Activated CD4-positive, alpha-beta T cell treated with anti-CD3 and anti-CD28 coated beads for 36 hours (primary cell): ENCODE measurements around the gene HOXC12. TPM values are rescaled to one million over a fixed set of nuclear protein-coding genes. Genes with fewer than 3 reads are reported as not detected.

Experiments used
- ATAC-seq: fragments of 200-7000 bp; cut with Tn5 transposase; one replicate; pipeline ENCODE4 v1.10.0; 2021; ENCODE audit warnings: mild to moderate bottlenecking, moderate library complexity
- CTCF ChIA-PET: fragments of 350-600 bp; sonication (Branson Sonifier 250); formaldehyde crosslinking; loops from one replicate; lab custom pipeline; 2021; ENCODE audit warnings: antibody characterized with exemption; lab: Charles Lee
- POLR2A ChIA-PET: fragments of 350-600 bp; sonication (Branson Sonifier 250); formaldehyde crosslinking; loops from one replicate; lab custom pipeline; 2021; ENCODE audit warnings: antibody characterized with exemption, inconsistent platforms; lab: Charles Lee
- DNase-seq: peaks from one replicate; pipeline ENCODE4 v3.0.0-alpha.2; 2020
- H3K27ac Mint-ChIP-seq: one replicate; pipeline ENCODE4 v1.8.0; 2021; ENCODE audit warnings: mixed read lengths
- H3K27me3 Mint-ChIP-seq: one replicate; pipeline ENCODE4 v1.8.0; 2021; ENCODE audit warnings: mixed read lengths
- H3K36me3 Mint-ChIP-seq: one replicate; pipeline ENCODE4 v1.8.0; 2021; ENCODE audit warnings: low read depth, mixed read lengths
- H3K4me1 Mint-ChIP-seq: one replicate; pipeline ENCODE4 v1.8.0; 2021; ENCODE audit warnings: mixed read lengths
- H3K4me3 Mint-ChIP-seq: one replicate; pipeline ENCODE4 v1.8.0; 2021; ENCODE audit warnings: mild to moderate bottlenecking, moderate library complexity, mixed read lengths
- H3K9me3 Mint-ChIP-seq: one replicate; pipeline ENCODE4 v1.8.0; 2021; ENCODE audit warnings: low read depth, mixed read lengths
- intact Hi-C, 2 experiments: fragments of 100-400 bp; cut with DNase I in 1 of 2; cut with micrococcal nuclease in 1 of 2; formaldehyde crosslinking; loops; one replicate each; pipeline versions ENCODE4 v1.14.2 to v1.15.1; 2022 to 2024; cut with DNase I, micrococcal nuclease
- total RNA-seq, 2 experiments: library from RNA; stranded (reverse); gene quantifications; one replicate each; pipeline ENCODE4 v1.2.3, GENCODE V29; 2021

Gene HOXC12
- total RNA-seq, 2 experiments from 2014 or later, result not detected

GRCh38 chr12:53975064-53975471 is 20.4 kb downstream of the HOXC12 start:
- CTCF ChIA-PET, result interaction anchor here (1.7 kb wide), 1 partner anchor 10 kb away, joined by 9 read pairs; the partner anchor contains the start of gene HOXC10

GRCh38 chr12:53975479-53976152 is 20.9 kb downstream of the HOXC12 start:
- DNase-seq (peak; percentile 30), ATAC-seq (no peak)
- Mint-ChIP-seq H3K36me3 (no peaks in the 10 kb centered on the region), H3K4me1 (peaks cover 24% of the 10 kb centered on the region), H3K9me3 (no peaks in the 10 kb centered on the region), H3K27me3 (peaks cover 83% of the 10 kb centered on the region), H3K4me3 (peak overlapping the region; percentile 15), H3K27ac (no peak overlapping the region)
- CTCF ChIA-PET, result interaction anchor here (1.7 kb wide), 1 partner anchor 9 kb away, joined by 9 read pairs; the partner anchor contains the start of gene HOXC10
- intact Hi-C loops, result no loop called here
- POLR2A ChIA-PET, result no interaction called here

More at GRCh38 chr12:53975064-53975471, 20.4 kb downstream of the HOXC12 start:
- ATAC-seq (no peak), DNase-seq (no peak)
- Mint-ChIP-seq H3K4me3 (no peak overlapping the region), H3K36me3 (no peaks in the 10 kb centered on the region), H3K27me3 (peaks cover 83% of the 10 kb centered on the region), H3K27ac (no peak overlapping the region), H3K4me1 (peaks cover 24% of the 10 kb centered on the region), H3K9me3 (no peaks in the 10 kb centered on the region)
- POLR2A ChIA-PET, result no interaction called here
- intact Hi-C loops, result no loop called here

GRCh38 chr12:53976172-53976822 is 21.6 kb downstream of the HOXC12 start:
- ATAC-seq (no peak), DNase-seq (no peak)
- no peaks in the 10 kb centered on the region for H3K36me3 Mint-ChIP-seq
- ChIA-PET CTCF (interaction anchor here (0.7 to 1.7 kb wide), 4 partner anchors 9 to 47 kb away, joined by 3 to 9 read pairs (median 4); partner anchors contain the start of gene HOXC10), POLR2A (no interaction called here)
- no peaks in the 10 kb centered on the region for H3K9me3 Mint-ChIP-seq
- H3K27me3 Mint-ChIP-seq, result peaks cover 82% of the 10 kb centered on the region
- no peak overlapping the region for H3K4me3 Mint-ChIP-seq
- H3K4me1 Mint-ChIP-seq, result peaks cover 24% of the 10 kb centered on the region
- H3K27ac Mint-ChIP-seq, result no peak overlapping the region
- intact Hi-C loops, result no loop called here

- peaks cover 80% of the 10 kb centered on the region for H3K27me3 Mint-ChIP-seq
- no peaks in the 10 kb centered on the region for H3K36me3 Mint-ChIP-seq
- H3K27ac Mint-ChIP-seq, result no peak overlapping the region
- DNase-seq (no peak), ATAC-seq (no peak)
- POLR2A ChIA-PET, result no interaction called here
- CTCF ChIA-PET, result interaction anchor here (0.7 to 1.7 kb wide), 5 partner anchors 8 to 64 kb away, joined by 3 to 9 read pairs (median 4); partner anchors contain the start of gene HOXC10
- intact Hi-C loops, result no loop called here
- H3K4me3 Mint-ChIP-seq, result no peak overlapping the region
- H3K4me1 Mint-ChIP-seq, result peaks cover 24% of the 10 kb centered on the region
- H3K9me3 Mint-ChIP-seq, result no peaks in the 10 kb centered on the region
These were observed 22.3 kb downstream of the HOXC12 start for GRCh38 chr12:53976823-53977595.

- H3K4me1 Mint-ChIP-seq, result peaks cover 23% of the 10 kb centered on the region
- H3K27ac Mint-ChIP-seq, result no peak overlapping the region
- no peak overlapping the region for H3K4me3 Mint-ChIP-seq
- no peaks in the 10 kb centered on the region for H3K36me3 Mint-ChIP-seq
- ChIA-PET CTCF (interaction anchor here (0.7 kb wide), 1 partner anchor 63 kb away, joined by 4 read pairs; no protein-coding TSS in a partner anchor), POLR2A (no interaction called here)
- intact Hi-C loops, result no loop called here
- no peak for ATAC-seq
- H3K9me3 Mint-ChIP-seq, result no peaks in the 10 kb centered on the region
- DNase-seq, result no peak
- peaks cover 80% of the 10 kb centered on the region for H3K27me3 Mint-ChIP-seq
These were observed 23.1 kb downstream of the HOXC12 start for GRCh38 chr12:53977596-53978445.

GRCh38 chr12:53978477-53979356 is 24.0 kb downstream of the HOXC12 start:
- Mint-ChIP-seq H3K27ac (no peak overlapping the region), H3K36me3 (no peaks in the 10 kb centered on the region), H3K4me3 (no peak overlapping the region), H3K27me3 (peaks cover 82% of the 10 kb centered on the region), H3K9me3 (no peaks in the 10 kb centered on the region), H3K4me1 (peaks cover 18% of the 10 kb centered on the region)
- ATAC-seq (no peak), DNase-seq (no peak)
- intact Hi-C loops, result no loop called here
- ChIA-PET CTCF (interaction anchor here (0.6 to 1.0 kb wide), 3 partner anchors 10 to 93 kb away, joined by 3 to 5 read pairs (median 4); partner anchors contain the start of gene HOXC6), POLR2A (no interaction called here)

- intact Hi-C loops, result loop anchor here in 1 of 2 experiments (5.0 kb wide), 1 partner anchor 72 kb away; the partner anchor contains the start of gene HOXC4
- DNase-seq, result no peak
- no peak for ATAC-seq
- ChIA-PET CTCF (interaction anchor here (0.6 to 1.7 kb wide), 6 partner anchors 11 to 230 kb away, joined by 3 to 4 read pairs (median 3); no protein-coding TSS in a partner anchor), POLR2A (no interaction called here)
- Mint-ChIP-seq H3K4me3 (no peak overlapping the region), H3K9me3 (no peaks in the 10 kb centered on the region), H3K27me3 (peaks cover 84% of the 10 kb centered on the region), H3K27ac (no peak overlapping the region), H3K36me3 (no peaks in the 10 kb centered on the region), H3K4me1 (peaks cover 14% of the 10 kb centered on the region)
These were observed 25.6 kb downstream of the HOXC12 start for GRCh38 chr12:53980104-53980801.

GRCh38 chr12:53980802-53981496 is 26.2 kb downstream of the HOXC12 start:
- no peaks in the 10 kb centered on the region for H3K9me3 Mint-ChIP-seq
- H3K4me1 Mint-ChIP-seq, result peaks cover 13% of the 10 kb centered on the region
- ATAC-seq (no peak), DNase-seq (no peak)
- H3K36me3 Mint-ChIP-seq, result no peaks in the 10 kb centered on the region
- H3K27ac Mint-ChIP-seq, result no peak overlapping the region
- CTCF ChIA-PET, result interaction anchor here (0.6 to 1.7 kb wide), 8 partner anchors 11 to 229 kb away, joined by 3 to 4 read pairs (median 3); no protein-coding TSS in a partner anchor
- no peak overlapping the region for H3K4me3 Mint-ChIP-seq
- intact Hi-C loops, result loop anchor here in 1 of 2 experiments (5.0 kb wide), 1 partner anchor 71 kb away; the partner anchor contains the start of gene HOXC4
- H3K27me3 Mint-ChIP-seq, result peaks cover 83% of the 10 kb centered on the region
- POLR2A ChIA-PET, result no interaction called here
